ENCODE measurements around the gene REG4.

REG4 gene

DNA sequence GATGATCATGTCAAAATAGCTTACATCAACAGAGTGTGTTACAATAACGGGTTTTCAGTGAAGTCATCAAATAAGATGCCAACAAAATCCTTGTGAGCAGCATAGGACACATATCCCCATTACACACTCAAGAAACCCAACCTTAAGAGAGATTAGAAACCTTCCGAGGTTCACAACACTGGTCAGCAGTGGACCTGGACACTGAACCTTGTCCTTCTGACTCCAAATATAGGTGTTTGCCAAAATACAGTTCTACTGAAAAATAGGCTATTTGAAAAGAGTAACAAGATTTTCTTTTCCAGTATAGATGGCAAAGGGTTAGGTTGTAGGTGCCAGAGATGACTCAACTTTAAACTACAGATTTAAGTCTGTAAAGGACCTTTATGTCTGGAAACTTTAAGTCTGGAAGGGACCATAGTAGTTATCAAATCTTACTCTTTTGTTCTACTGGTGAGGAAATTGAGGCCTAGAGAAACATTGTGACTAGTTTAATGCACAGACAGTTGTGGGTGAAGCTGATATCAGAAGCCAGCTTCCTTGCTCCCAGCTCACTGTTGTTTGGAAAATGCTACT, 811 bp upstream of the REG4 start:
- ChIA-PET CTCF (interaction anchor here (0.6 to 1.3 kb wide), 2 partner anchors 39 to 67 kb away, joined by 3 to 4 read pairs; no protein-coding TSS in a partner anchor), POLR2A (no interaction called here)
- H3K36me3 ChIP-seq (ENCODE audit: control insufficient read depth in 2 of 2, insufficient read depth in 1 of 2, low read length in 2 of 2), result no peaks in the 10 kb centered on the region
- H3K9me3 ChIP-seq (ENCODE audit: control insufficient read depth, insufficient read depth, low read depth, low read length), result no peaks in the 10 kb centered on the region
- no peak overlapping the region for H3K4me3 ChIP-seq (ENCODE audit: low read depth, low read length)
- no peak overlapping the region for H3K27ac ChIP-seq (ENCODE audit: extremely low read depth, low read depth, low read length)
- no peak for TF ChIP-seq ZNF138 (tag by site-specific recombination; IDR thresholded peaks at IDR 0.05; ENCODE audit: borderline replicate concordance)
- no peak for TF ChIP-seq ZBTB49 (tag by site-specific recombination; IDR thresholded peaks at IDR 0.05; ENCODE audit: low read depth)
- no peak for TF ChIP-seq HOXA7 (CRISPR knock-in tag; IDR thresholded peaks at IDR 0.05; ENCODE audit: borderline replicate concordance)
- no peak for TF ChIP-seq WT1 (tag by site-specific recombination; IDR thresholded peaks at IDR 0.05)
- no peak for TF ChIP-seq ZNF404 (tag by site-specific recombination; IDR thresholded peaks at IDR 0.05)
- no peak for TF ChIP-seq ZNF677 (tag by site-specific recombination; IDR thresholded peaks at IDR 0.05)
- TF ChIP-seq ZFP69B (tag by site-specific recombination; IDR thresholded peaks at IDR 0.05), result no peak
- TF ChIP-seq, protein P1, sequence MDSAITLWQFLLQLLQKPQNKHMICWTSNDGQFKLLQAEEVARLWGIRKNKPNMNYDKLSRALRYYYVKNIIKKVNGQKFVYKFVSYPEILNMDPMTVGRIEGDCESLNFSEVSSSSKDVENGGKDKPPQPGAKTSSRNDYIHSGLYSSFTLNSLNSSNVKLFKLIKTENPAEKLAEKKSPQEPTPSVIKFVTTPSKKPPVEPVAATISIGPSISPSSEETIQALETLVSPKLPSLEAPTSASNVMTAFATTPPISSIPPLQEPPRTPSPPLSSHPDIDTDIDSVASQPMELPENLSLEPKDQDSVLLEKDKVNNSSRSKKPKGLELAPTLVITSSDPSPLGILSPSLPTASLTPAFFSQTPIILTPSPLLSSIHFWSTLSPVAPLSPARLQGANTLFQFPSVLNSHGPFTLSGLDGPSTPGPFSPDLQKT (IDR thresholded peaks at IDR 0.05; ENCODE audit: borderline replicate concordance, low read depth, low read length), result no peak
- no peak for TF ChIP-seq ZNF639 (tag by site-specific recombination; IDR thresholded peaks at IDR 0.05)
- no peak for TF ChIP-seq ZNF23 (tag by site-specific recombination; IDR thresholded peaks at IDR 0.05; ENCODE audit: borderline replicate concordance)
- TF ChIP-seq REPIN1 (tag by site-specific recombination; IDR thresholded peaks at IDR 0.05; ENCODE audit: low read depth), result no peak
- TF ChIP-seq OVOL3 (tag by site-specific recombination; IDR thresholded peaks at IDR 0.05), result no peak
- TF ChIP-seq, protein P2, sequence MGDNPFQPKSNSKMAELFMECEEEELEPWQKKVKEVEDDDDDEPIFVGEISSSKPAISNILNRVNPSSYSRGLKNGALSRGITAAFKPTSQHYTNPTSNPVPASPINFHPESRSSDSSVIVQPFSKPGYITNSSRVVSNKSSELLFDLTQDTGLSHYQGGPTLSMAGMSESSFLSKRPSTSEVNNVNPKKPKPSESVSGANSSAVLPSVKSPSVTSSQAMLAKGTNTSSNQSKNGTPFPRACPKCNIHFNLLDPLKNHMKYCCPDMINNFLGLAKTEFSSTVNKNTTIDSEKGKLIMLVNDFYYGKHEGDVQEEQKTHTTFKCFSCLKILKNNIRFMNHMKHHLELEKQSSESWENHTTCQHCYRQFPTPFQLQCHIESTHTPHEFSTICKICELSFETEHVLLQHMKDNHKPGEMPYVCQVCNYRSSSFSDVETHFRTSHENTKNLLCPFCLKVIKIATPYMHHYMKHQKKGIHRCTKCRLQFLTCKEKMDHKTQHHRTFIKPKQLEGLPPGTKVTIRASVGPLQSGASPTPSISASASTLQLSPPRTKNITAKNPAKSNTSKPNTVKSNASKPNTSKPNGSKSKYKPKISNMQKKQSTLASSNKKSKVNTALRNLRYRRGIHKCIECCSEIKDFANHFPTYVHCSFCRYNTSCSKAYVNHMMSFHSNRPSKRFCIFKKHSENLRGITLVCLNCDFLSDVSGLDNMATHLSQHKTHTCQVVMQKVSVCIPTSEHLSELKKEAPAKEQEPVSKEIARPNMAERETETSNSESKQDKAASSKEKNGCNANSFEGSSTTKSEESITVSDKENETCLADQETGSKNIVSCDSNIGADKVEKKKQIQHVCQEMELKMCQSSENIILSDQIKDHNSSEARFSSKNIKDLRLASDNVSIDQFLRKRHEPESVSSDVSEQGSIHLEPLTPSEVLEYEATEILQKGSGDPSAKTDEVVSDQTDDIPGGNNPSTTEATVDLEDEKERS (tag by site-specific recombination; IDR thresholded peaks at IDR 0.05), result no peak
- TF ChIP-seq, protein P3, sequence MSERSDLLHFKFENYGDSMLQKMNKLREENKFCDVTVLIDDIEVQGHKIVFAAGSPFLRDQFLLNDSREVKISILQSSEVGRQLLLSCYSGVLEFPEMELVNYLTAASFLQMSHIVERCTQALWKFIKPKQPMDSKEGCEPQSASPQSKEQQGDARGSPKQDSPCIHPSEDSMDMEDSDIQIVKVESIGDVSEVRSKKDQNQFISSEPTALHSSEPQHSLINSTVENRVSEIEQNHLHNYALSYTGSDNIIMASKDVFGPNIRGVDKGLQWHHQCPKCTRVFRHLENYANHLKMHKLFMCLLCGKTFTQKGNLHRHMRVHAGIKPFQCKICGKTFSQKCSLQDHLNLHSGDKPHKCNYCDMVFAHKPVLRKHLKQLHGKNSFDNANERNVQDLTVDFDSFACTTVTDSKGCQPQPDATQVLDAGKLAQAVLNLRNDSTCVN (tag by site-specific recombination; optimal IDR thresholded peaks at IDR 0.05), result no peak
- TF ChIP-seq ZNF654 (tag by site-specific recombination; IDR thresholded peaks at IDR 0.05; ENCODE audit: low read depth), result no peak
- TF ChIP-seq ZNF768 (tag by site-specific recombination; IDR thresholded peaks at IDR 0.05), result no peak
- no peak for TF ChIP-seq ZNF488 (tag by site-specific recombination; IDR thresholded peaks at IDR 0.05)
- TF ChIP-seq, protein P4, sequence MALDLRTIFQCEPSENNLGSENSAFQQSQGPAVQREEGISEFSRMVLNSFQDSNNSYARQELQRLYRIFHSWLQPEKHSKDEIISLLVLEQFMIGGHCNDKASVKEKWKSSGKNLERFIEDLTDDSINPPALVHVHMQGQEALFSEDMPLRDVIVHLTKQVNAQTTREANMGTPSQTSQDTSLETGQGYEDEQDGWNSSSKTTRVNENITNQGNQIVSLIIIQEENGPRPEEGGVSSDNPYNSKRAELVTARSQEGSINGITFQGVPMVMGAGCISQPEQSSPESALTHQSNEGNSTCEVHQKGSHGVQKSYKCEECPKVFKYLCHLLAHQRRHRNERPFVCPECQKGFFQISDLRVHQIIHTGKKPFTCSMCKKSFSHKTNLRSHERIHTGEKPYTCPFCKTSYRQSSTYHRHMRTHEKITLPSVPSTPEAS (tag by site-specific recombination; IDR thresholded peaks at IDR 0.05), result no peak
- TF ChIP-seq KLF16 (tag by site-specific recombination; IDR thresholded peaks at IDR 0.05), result no peak
- H3K4me1 ChIP-seq (ENCODE audit: control insufficient read depth, insufficient read depth, low read length), result no peaks in the 10 kb centered on the region

Data from HEK293 (cell line).